Neural cell (in vitro differentiated cells): ENCODE data around the gene SHQ1.

Experiments used
- EZH2 ChIP-seq: fragments of 200-600, 300-800 bp; shearing (Covaris generic), sonication (generic); IDR thresholded peaks from 2 replicates; pipeline ENCODE4 v1.6.1; 2014; ENCODE audit warnings: antibody characterized with exemption, low read length, borderline replicate concordance, mild to moderate bottlenecking; ENCODE audit not compliant: insufficient read depth, poor library complexity, severe bottlenecking
- MXI1 ChIP-seq: fragments of 450-650 bp; conservative IDR thresholded peaks from 2 replicates; pipeline ENCODE4 v1.6.1; 2014; ENCODE audit warnings: antibody characterized with exemption, mild to moderate bottlenecking; ENCODE audit not compliant: poor library complexity, severe bottlenecking
- POLR2AphosphoS5 ChIP-seq: IDR thresholded peaks from 2 replicates; pipeline ENCODE4 v1.6.1; 2012
- RAD21 ChIP-seq: fragments of 450-650 bp; conservative IDR thresholded peaks from 2 replicates; pipeline ENCODE4 v1.6.1; 2014; ENCODE audit warnings: antibody characterized with exemption, mild to moderate bottlenecking, moderate library complexity
- SMC3 ChIP-seq: fragments of 450-650 bp; conservative IDR thresholded peaks from 2 replicates; pipeline ENCODE4 v1.6.1; 2014; ENCODE audit warnings: antibody characterized with exemption, mild to moderate bottlenecking, moderate library complexity; ENCODE audit not compliant: poor library complexity
- TAF1 ChIP-seq: IDR thresholded peaks from 2 replicates; pipeline ENCODE4 v1.6.1; 2012; ENCODE audit warnings: low read depth
- TF ChIP-seq, protein P1 (sequence below): fragments of 450-650 bp; IDR thresholded peaks from 2 replicates; pipeline ENCODE4 v1.5.1; 2014; ENCODE audit warnings: antibody characterized with exemption, mild to moderate bottlenecking, moderate library complexity; ENCODE audit not compliant: poor library complexity, severe bottlenecking
- TF ChIP-seq, protein P2 (sequence below): IDR thresholded peaks from 2 replicates; pipeline ENCODE4 v1.6.1; 2012; ENCODE audit warnings: borderline replicate concordance

DNA sequence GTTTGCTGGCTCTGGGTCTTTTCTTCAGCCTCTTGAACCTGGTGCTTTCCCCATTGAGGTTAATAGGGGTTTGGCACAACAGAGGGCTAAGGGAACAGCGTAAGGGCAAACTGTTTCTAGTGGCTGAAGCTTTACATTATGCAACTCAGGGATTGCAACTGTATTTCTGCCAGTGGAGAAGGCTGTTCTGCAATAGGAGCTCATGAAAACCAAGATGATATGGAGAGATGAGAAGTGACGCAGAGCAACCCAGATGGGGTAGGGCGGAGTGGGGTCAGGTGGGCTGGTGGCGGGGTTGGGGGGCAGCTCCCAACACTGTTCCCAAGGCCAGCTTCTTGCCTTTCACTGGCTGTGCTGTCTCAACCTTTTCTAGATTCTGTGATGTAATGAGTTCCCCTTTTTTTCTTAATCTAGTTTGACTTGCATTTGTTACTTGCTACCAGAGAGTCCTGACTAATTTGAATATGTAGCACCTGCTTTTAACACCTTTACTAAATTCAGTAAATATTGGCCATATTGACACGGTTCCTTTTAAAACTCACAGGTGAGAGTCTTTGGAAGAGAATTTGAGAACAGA, 46.8 kb upstream of the SHQ1 start:
- TF ChIP-seq EZH2 (no peak), POLR2AphosphoS5 (no peak), SMC3 (no peak), TAF1 (no peak), RAD21 (no peak), MXI1 (no peak)
- TF ChIP-seq, protein P1, sequence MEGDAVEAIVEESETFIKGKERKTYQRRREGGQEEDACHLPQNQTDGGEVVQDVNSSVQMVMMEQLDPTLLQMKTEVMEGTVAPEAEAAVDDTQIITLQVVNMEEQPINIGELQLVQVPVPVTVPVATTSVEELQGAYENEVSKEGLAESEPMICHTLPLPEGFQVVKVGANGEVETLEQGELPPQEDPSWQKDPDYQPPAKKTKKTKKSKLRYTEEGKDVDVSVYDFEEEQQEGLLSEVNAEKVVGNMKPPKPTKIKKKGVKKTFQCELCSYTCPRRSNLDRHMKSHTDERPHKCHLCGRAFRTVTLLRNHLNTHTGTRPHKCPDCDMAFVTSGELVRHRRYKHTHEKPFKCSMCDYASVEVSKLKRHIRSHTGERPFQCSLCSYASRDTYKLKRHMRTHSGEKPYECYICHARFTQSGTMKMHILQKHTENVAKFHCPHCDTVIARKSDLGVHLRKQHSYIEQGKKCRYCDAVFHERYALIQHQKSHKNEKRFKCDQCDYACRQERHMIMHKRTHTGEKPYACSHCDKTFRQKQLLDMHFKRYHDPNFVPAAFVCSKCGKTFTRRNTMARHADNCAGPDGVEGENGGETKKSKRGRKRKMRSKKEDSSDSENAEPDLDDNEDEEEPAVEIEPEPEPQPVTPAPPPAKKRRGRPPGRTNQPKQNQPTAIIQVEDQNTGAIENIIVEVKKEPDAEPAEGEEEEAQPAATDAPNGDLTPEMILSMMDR: no peak
- TF ChIP-seq, protein P2, sequence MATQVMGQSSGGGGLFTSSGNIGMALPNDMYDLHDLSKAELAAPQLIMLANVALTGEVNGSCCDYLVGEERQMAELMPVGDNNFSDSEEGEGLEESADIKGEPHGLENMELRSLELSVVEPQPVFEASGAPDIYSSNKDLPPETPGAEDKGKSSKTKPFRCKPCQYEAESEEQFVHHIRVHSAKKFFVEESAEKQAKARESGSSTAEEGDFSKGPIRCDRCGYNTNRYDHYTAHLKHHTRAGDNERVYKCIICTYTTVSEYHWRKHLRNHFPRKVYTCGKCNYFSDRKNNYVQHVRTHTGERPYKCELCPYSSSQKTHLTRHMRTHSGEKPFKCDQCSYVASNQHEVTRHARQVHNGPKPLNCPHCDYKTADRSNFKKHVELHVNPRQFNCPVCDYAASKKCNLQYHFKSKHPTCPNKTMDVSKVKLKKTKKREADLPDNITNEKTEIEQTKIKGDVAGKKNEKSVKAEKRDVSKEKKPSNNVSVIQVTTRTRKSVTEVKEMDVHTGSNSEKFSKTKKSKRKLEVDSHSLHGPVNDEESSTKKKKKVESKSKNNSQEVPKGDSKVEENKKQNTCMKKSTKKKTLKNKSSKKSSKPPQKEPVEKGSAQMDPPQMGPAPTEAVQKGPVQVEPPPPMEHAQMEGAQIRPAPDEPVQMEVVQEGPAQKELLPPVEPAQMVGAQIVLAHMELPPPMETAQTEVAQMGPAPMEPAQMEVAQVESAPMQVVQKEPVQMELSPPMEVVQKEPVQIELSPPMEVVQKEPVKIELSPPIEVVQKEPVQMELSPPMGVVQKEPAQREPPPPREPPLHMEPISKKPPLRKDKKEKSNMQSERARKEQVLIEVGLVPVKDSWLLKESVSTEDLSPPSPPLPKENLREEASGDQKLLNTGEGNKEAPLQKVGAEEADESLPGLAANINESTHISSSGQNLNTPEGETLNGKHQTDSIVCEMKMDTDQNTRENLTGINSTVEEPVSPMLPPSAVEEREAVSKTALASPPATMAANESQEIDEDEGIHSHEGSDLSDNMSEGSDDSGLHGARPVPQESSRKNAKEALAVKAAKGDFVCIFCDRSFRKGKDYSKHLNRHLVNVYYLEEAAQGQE: no peak
